ENCODE results near the gene MORC4. TPM values are rescaled to one million over a fixed set of nuclear protein-coding genes. Genes with fewer than 3 reads are reported as not detected.

MORC4 gene
- polyA plus RNA-seq, 2 donors: 4.4 to 8.0 TPM

DNA sequence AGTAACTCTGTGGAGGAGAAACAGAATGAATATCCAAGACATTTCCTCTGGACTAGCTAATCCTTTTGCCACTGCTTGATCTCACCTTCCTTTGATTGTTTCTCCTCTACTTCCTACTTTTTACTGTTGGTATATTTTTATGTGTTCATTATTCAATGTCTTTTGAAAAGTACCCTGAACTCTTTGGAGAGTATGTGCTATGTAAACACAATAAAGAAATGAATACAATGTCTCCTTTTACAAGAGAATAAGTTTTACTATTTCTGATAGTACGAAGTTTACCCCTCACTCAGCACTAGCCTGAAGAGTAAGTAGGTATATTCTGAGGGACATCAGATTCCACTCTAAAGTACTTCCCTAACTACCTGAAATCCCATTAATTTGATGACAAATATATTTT, 59.9 kb downstream of the MORC4 start:
- Histone ChIP-seq H3K36me3 (ENCODE audit: control insufficient read depth in 2 of 2, insufficient read depth in 2 of 2, low read length in 1 of 2) (peaks cover 0 to 3% of the 10 kb centered on the region in 2 donors), H3K27me3 (ENCODE audit: control insufficient read depth in 1 of 2, insufficient read depth in 2 of 2, low read length in 2 of 2) (peaks cover 0 to 11% of the 10 kb centered on the region in 2 donors), H3K9me3 (ENCODE audit: control insufficient read depth in 2 of 2, insufficient read depth in 1 of 2, low read depth in 1 of 2, low read length in 1 of 2) (no peaks in the 10 kb centered on the region), H3K4me3 (ENCODE audit: low read depth in 1 of 2, low read length in 2 of 2) (no peak overlapping the region), H3K4me1 (ENCODE audit: control insufficient read depth in 2 of 2, insufficient read depth in 2 of 2, low read length in 1 of 2) (no peaks in the 10 kb centered on the region), H3K27ac (ENCODE audit: low read depth in 2 of 2, low read length in 1 of 2) (no peak overlapping the region)
- 82 to 86% methylated on average over 1 of the region's 1 CpG for WGBS, 2 donors

GRCh38 chrX:106939566-106939965, 60.4 kb downstream of the MORC4 start:
- Histone ChIP-seq H3K36me3 (ENCODE audit: control insufficient read depth in 2 of 2, insufficient read depth in 2 of 2, low read length in 1 of 2) (peaks cover 0 to 3% of the 10 kb centered on the region in 2 donors), H3K27ac (ENCODE audit: low read depth in 2 of 2, low read length in 1 of 2) (no peak overlapping the region), H3K4me3 (ENCODE audit: low read depth in 1 of 2, low read length in 2 of 2) (no peak overlapping the region), H3K4me1 (ENCODE audit: control insufficient read depth in 2 of 2, insufficient read depth in 2 of 2, low read length in 1 of 2) (no peaks in the 10 kb centered on the region), H3K9me3 (ENCODE audit: control insufficient read depth in 2 of 2, insufficient read depth in 1 of 2, low read depth in 1 of 2, low read length in 1 of 2) (no peaks in the 10 kb centered on the region), H3K27me3 (ENCODE audit: control insufficient read depth in 1 of 2, insufficient read depth in 2 of 2, low read length in 2 of 2) (peaks cover 0 to 11% of the 10 kb centered on the region in 2 donors)
- WGBS, 2 donors: 67 to 74% methylated on average over 3 of the region's 3 CpGs

DNA sequence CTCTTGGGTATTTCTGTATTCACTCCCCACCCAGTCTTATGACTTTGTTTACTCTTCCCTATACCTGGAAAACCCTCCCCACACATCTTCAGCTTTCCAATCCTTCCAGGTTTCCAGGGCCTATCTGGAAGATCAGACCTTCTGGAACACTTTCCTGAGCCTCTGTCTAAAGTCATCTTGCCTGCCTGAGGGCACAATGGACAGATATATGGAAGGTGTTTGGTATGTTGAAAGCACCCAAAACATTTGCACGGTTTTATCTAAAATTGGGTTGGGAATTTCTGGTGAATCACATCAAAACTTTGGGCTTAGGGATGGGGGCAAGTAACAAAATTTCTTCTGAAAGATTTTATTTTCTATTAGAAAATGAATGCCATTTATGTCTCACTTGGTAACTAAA, 63.8 kb downstream of the MORC4 start:
- Histone ChIP-seq H3K4me1 (ENCODE audit: control insufficient read depth in 2 of 2, insufficient read depth in 2 of 2, low read length in 1 of 2) (no peaks in the 10 kb centered on the region), H3K27ac (ENCODE audit: low read depth in 2 of 2, low read length in 1 of 2) (no peak overlapping the region), H3K4me3 (ENCODE audit: low read depth in 1 of 2, low read length in 2 of 2) (no peak overlapping the region), H3K9me3 (ENCODE audit: control insufficient read depth in 2 of 2, insufficient read depth in 1 of 2, low read depth in 1 of 2, low read length in 1 of 2) (no peaks in the 10 kb centered on the region), H3K27me3 (ENCODE audit: control insufficient read depth in 1 of 2, insufficient read depth in 2 of 2, low read length in 2 of 2) (peaks cover 0 to 11% of the 10 kb centered on the region in 2 donors), H3K36me3 (ENCODE audit: control insufficient read depth in 2 of 2, insufficient read depth in 2 of 2, low read length in 1 of 2) (no peaks in the 10 kb centered on the region)
- WGBS, 2 donors: 60 to 95% methylated on average over 1 of the region's 1 CpG

GRCh38 chrX:106935175-106935574, 64.8 kb downstream of the MORC4 start:
- Histone ChIP-seq H3K36me3 (ENCODE audit: control insufficient read depth in 2 of 2, insufficient read depth in 2 of 2, low read length in 1 of 2) (no peaks in the 10 kb centered on the region), H3K9me3 (ENCODE audit: control insufficient read depth in 2 of 2, insufficient read depth in 1 of 2, low read depth in 1 of 2, low read length in 1 of 2) (no peaks in the 10 kb centered on the region), H3K4me3 (ENCODE audit: low read depth in 1 of 2, low read length in 2 of 2) (no peak overlapping the region), H3K27ac (ENCODE audit: low read depth in 2 of 2, low read length in 1 of 2) (no peak overlapping the region), H3K27me3 (ENCODE audit: control insufficient read depth in 1 of 2, insufficient read depth in 2 of 2, low read length in 2 of 2) (peaks cover 0 to 11% of the 10 kb centered on the region in 2 donors), H3K4me1 (ENCODE audit: control insufficient read depth in 2 of 2, insufficient read depth in 2 of 2, low read length in 1 of 2) (no peaks in the 10 kb centered on the region)
- 57 to 61% methylated on average over 4 of the region's 4 CpGs for WGBS, 2 donors

- H3K36me3 ChIP-seq (ENCODE audit: control insufficient read depth in 2 of 2, insufficient read depth in 2 of 2, low read length in 1 of 2): no peaks in the 10 kb centered on the region
- 50 to 55% methylated on average over 3 of the region's 3 CpGs for WGBS, 2 donors
- peaks cover 0 to 11% of the 10 kb centered on the region in 2 donors for H3K27me3 ChIP-seq (ENCODE audit: control insufficient read depth in 1 of 2, insufficient read depth in 2 of 2, low read length in 2 of 2)
- no peaks in the 10 kb centered on the region for H3K9me3 ChIP-seq (ENCODE audit: control insufficient read depth in 2 of 2, insufficient read depth in 1 of 2, low read depth in 1 of 2, low read length in 1 of 2)
- no peak overlapping the region for H3K4me3 ChIP-seq (ENCODE audit: low read depth in 1 of 2, low read length in 2 of 2)
- no peaks in the 10 kb centered on the region for H3K4me1 ChIP-seq (ENCODE audit: control insufficient read depth in 2 of 2, insufficient read depth in 2 of 2, low read length in 1 of 2)
- no peak overlapping the region for H3K27ac ChIP-seq (ENCODE audit: low read depth in 2 of 2, low read length in 1 of 2)
Measured at GRCh38 chrX:106933538-106933961, 66.5 kb downstream of the MORC4 start.

- H3K4me1 ChIP-seq (ENCODE audit: control insufficient read depth in 2 of 2, insufficient read depth in 2 of 2, low read length in 1 of 2): no peaks in the 10 kb centered on the region
Measured at GRCh38 chrX:106932960-106933537, 67.0 kb downstream of the MORC4 start.

GRCh38 chrX:106932492-106932923, 67.5 kb downstream of the MORC4 start:
- Histone ChIP-seq H3K27ac (ENCODE audit: low read depth in 2 of 2, low read length in 1 of 2) (no peak overlapping the region), H3K4me1 (ENCODE audit: control insufficient read depth in 2 of 2, insufficient read depth in 2 of 2, low read length in 1 of 2) (no peaks in the 10 kb centered on the region), H3K27me3 (ENCODE audit: control insufficient read depth in 1 of 2, insufficient read depth in 2 of 2, low read length in 2 of 2) (peaks cover 0 to 2% of the 10 kb centered on the region in 2 donors), H3K36me3 (ENCODE audit: control insufficient read depth in 2 of 2, insufficient read depth in 2 of 2, low read length in 1 of 2) (no peaks in the 10 kb centered on the region), H3K9me3 (ENCODE audit: control insufficient read depth in 2 of 2, insufficient read depth in 1 of 2, low read depth in 1 of 2, low read length in 1 of 2) (no peaks in the 10 kb centered on the region), H3K4me3 (ENCODE audit: low read depth in 1 of 2, low read length in 2 of 2) (no peak overlapping the region)
- 66 to 85% methylated on average over 4 of the region's 4 CpGs for WGBS, 2 donors

More at GRCh38 chrX:106932960-106933537, 67.0 kb downstream of the MORC4 start:
- Histone ChIP-seq H3K27ac (ENCODE audit: low read depth in 2 of 2, low read length in 1 of 2) (no peak overlapping the region), H3K27me3 (ENCODE audit: control insufficient read depth in 1 of 2, insufficient read depth in 2 of 2, low read length in 2 of 2) (peaks cover 0 to 8% of the 10 kb centered on the region in 2 donors), H3K36me3 (ENCODE audit: control insufficient read depth in 2 of 2, insufficient read depth in 2 of 2, low read length in 1 of 2) (no peaks in the 10 kb centered on the region), H3K9me3 (ENCODE audit: control insufficient read depth in 2 of 2, insufficient read depth in 1 of 2, low read depth in 1 of 2, low read length in 1 of 2) (no peaks in the 10 kb centered on the region), H3K4me3 (ENCODE audit: low read depth in 1 of 2, low read length in 2 of 2) (no peak overlapping the region)
- WGBS, 2 donors: 61 to 78% methylated on average over 6 of the region's 6 CpGs

- Histone ChIP-seq H3K27ac (ENCODE audit: low read depth in 2 of 2, low read length in 1 of 2) (no peak overlapping the region), H3K9me3 (ENCODE audit: control insufficient read depth in 2 of 2, insufficient read depth in 1 of 2, low read depth in 1 of 2, low read length in 1 of 2) (no peaks in the 10 kb centered on the region), H3K4me3 (ENCODE audit: low read depth in 1 of 2, low read length in 2 of 2) (no peak overlapping the region), H3K4me1 (ENCODE audit: control insufficient read depth in 2 of 2, insufficient read depth in 2 of 2, low read length in 1 of 2) (no peaks in the 10 kb centered on the region), H3K36me3 (ENCODE audit: control insufficient read depth in 2 of 2, insufficient read depth in 2 of 2, low read length in 1 of 2) (no peaks in the 10 kb centered on the region), H3K27me3 (ENCODE audit: control insufficient read depth in 1 of 2, insufficient read depth in 2 of 2, low read length in 2 of 2) (no peaks in the 10 kb centered on the region)
- 74 to 92% methylated on average over 3 of the region's 3 CpGs for WGBS, 2 donors
Measured at GRCh38 chrX:106931831-106932491, 68.1 kb downstream of the MORC4 start.

GRCh38 chrX:106928227-106928626, 71.8 kb downstream of the MORC4 start:
- H3K27me3 ChIP-seq (ENCODE audit: control insufficient read depth in 1 of 2, insufficient read depth in 2 of 2, low read length in 2 of 2): no peaks in the 10 kb centered on the region
- H3K9me3 ChIP-seq (ENCODE audit: control insufficient read depth in 2 of 2, insufficient read depth in 1 of 2, low read depth in 1 of 2, low read length in 1 of 2): no peaks in the 10 kb centered on the region
- no peaks in the 10 kb centered on the region for H3K4me1 ChIP-seq (ENCODE audit: control insufficient read depth in 2 of 2, insufficient read depth in 2 of 2, low read length in 1 of 2)
- H3K36me3 ChIP-seq (ENCODE audit: control insufficient read depth in 2 of 2, insufficient read depth in 2 of 2, low read length in 1 of 2): no peaks in the 10 kb centered on the region
- H3K4me3 ChIP-seq (ENCODE audit: low read depth in 1 of 2, low read length in 2 of 2): no peak overlapping the region
- WGBS, 2 donors: 84 to 93% methylated on average over 4 of the region's 4 CpGs
- no peak overlapping the region for H3K27ac ChIP-seq (ENCODE audit: low read depth in 2 of 2, low read length in 1 of 2)

- Histone ChIP-seq H3K9me3 (ENCODE audit: control insufficient read depth in 2 of 2, insufficient read depth in 1 of 2, low read depth in 1 of 2, low read length in 1 of 2) (no peaks in the 10 kb centered on the region), H3K36me3 (ENCODE audit: control insufficient read depth in 2 of 2, insufficient read depth in 2 of 2, low read length in 1 of 2) (no peaks in the 10 kb centered on the region), H3K27ac (ENCODE audit: low read depth in 2 of 2, low read length in 1 of 2) (no peak overlapping the region), H3K27me3 (ENCODE audit: control insufficient read depth in 1 of 2, insufficient read depth in 2 of 2, low read length in 2 of 2) (no peaks in the 10 kb centered on the region), H3K4me1 (ENCODE audit: control insufficient read depth in 2 of 2, insufficient read depth in 2 of 2, low read length in 1 of 2) (no peaks in the 10 kb centered on the region), H3K4me3 (ENCODE audit: low read depth in 1 of 2, low read length in 2 of 2) (no peak overlapping the region)
- WGBS, 2 donors: 46 to 51% methylated on average over 5 of the region's 5 CpGs
Measured at GRCh38 chrX:106927700-106928099, 72.3 kb downstream of the MORC4 start.
